ENCODE measurements around the gene SF3A2.
A peak's percentile ranks its signal among the peaks of the same experiment; 100 is the strongest.

SF3A2 gene

DNA sequence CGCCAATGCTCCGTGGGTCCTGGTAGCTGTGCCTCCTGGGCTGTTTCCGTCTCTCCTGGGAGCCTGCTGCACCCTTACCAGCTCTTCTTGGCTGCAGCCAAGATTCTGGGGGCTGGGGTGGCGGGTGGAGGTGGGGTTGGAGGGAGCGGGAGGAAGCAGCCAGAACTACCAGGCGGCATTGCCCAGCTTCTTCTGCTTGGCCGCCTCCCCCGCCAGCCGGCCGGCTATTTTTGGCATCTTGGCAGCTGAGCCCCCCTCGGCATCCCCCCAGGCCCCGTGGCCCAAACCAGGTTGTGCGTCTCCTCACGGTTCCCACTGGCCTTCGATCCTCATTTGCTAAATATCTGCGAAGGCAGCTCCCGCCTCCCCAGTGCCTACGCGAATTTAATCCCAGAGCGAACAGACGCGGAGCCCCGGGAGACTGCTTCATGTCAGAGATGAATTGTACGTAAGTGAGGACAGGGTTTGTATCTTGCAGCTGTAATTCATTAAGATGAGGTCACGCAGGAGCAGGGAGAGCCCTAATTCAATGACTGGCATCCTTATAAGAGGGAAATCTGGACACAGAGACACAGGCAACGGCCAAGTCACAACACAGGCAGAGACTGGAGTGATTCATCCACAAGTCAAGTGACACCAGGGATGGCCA is 58.2 kb downstream of the SF3A2 start:
- TF ChIP-seq, protein P1, sequence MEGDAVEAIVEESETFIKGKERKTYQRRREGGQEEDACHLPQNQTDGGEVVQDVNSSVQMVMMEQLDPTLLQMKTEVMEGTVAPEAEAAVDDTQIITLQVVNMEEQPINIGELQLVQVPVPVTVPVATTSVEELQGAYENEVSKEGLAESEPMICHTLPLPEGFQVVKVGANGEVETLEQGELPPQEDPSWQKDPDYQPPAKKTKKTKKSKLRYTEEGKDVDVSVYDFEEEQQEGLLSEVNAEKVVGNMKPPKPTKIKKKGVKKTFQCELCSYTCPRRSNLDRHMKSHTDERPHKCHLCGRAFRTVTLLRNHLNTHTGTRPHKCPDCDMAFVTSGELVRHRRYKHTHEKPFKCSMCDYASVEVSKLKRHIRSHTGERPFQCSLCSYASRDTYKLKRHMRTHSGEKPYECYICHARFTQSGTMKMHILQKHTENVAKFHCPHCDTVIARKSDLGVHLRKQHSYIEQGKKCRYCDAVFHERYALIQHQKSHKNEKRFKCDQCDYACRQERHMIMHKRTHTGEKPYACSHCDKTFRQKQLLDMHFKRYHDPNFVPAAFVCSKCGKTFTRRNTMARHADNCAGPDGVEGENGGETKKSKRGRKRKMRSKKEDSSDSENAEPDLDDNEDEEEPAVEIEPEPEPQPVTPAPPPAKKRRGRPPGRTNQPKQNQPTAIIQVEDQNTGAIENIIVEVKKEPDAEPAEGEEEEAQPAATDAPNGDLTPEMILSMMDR (IDR thresholded peaks at IDR 0.05; ENCODE audit: insufficient read depth, missing control alignments), result no peak
- FAIRE-seq, result no peak
- peak; percentile 82 for DNase-seq (ENCODE audit: insufficient read length, low spot score)

DNA sequence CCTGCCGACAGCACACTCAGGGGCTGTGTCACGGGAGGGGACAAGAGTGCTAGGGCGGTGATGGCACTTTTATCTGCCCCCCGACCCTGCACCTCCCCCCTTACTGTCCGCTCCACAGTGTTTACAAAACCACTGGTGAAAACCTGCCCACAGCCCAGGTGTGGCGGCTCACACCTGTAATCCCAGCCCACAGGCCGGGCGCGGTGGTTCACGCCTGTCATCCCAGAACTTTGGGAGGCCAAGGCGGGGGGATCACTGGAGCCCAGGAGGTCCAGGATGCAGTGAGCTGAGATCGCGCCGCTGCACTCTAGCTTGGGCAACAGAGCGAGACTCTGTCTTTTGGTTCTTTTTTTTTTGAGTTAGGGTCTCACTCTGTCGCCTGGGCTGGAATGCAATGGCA is 59.5 kb downstream of the SF3A2 start:
- FAIRE-seq (no peak), DNase-seq (ENCODE audit: insufficient read length, low spot score) (no peak)
- TF ChIP-seq, protein P1 (IDR thresholded peaks at IDR 0.05; ENCODE audit: insufficient read depth, missing control alignments), result no peak

Measured in D721Med (cell line).